HG02798 (cell line): Measurements from ENCODE around the gene MUSK.
A peak's percentile ranks its signal among the peaks of the same experiment; 100 is the strongest.

Source experiments
- ATAC-seq: cut with Tn5 transposase; IDR thresholded peaks from one replicate; pipeline ENCODE4 v1.9.1; 2021; ENCODE audit warnings: mild to moderate bottlenecking; ENCODE audit not compliant: unreplicated experiment, poor library complexity

MUSK gene

GRCh38 chr9:110668570-110669167 lies at the start of gene MUSK:
TSS of gene MUSK (plus strand) at chr9:110668791. CDS start at chr9:110668905, 114 bp downstream.
- ATAC-seq: no peak

GRCh38 chr9:110619831-110620230 lies 48.8 kb upstream of the MUSK start:
- no peak for ATAC-seq

GRCh38 chr9:110620726-110621125 lies 47.9 kb upstream of the MUSK start:
- no peak for ATAC-seq

GRCh38 chr9:110622368-110622767 lies 46.2 kb upstream of the MUSK start:
- ATAC-seq: no peak

GRCh38 chr9:110623462-110624025 lies 45.0 kb upstream of the MUSK start:
- ATAC-seq: peak; percentile 45

GRCh38 chr9:110626101-110626829 lies 42.3 kb upstream of the MUSK start:
- ATAC-seq: peak; percentile 95

GRCh38 chr9:110635589-110635988 lies 33.0 kb upstream of the MUSK start:
- ATAC-seq: no peak

- ATAC-seq: no peak
Measured at GRCh38 chr9:110638381-110638954, 30.1 kb upstream of the MUSK start.

GRCh38 chr9:110640736-110641135 lies 27.9 kb upstream of the MUSK start:
- ATAC-seq: no peak

GRCh38 chr9:110641293-110641692 lies 27.3 kb upstream of the MUSK start:
- ATAC-seq: no peak

GRCh38 chr9:110648696-110649095 lies 19.9 kb upstream of the MUSK start:
- no peak for ATAC-seq

- ATAC-seq: no peak
Measured at GRCh38 chr9:110650261-110650660, 18.3 kb upstream of the MUSK start.

GRCh38 chr9:110650991-110651411 lies 17.6 kb upstream of the MUSK start:
- ATAC-seq: no peak

- ATAC-seq: no peak
Measured at GRCh38 chr9:110655754-110656641, 12.6 kb upstream of the MUSK start.

GRCh38 chr9:110659891-110660541 lies 8.6 kb upstream of the MUSK start:
- ATAC-seq: no peak

GRCh38 chr9:110669433-110669832 lies 842 bp downstream of the MUSK start:
- ATAC-seq: no peak

- no peak for ATAC-seq
Measured at GRCh38 chr9:110671849-110672248, 3.3 kb downstream of the MUSK start.

- no peak for ATAC-seq
Measured at GRCh38 chr9:110672873-110673510, 4.4 kb downstream of the MUSK start.

GRCh38 chr9:110687497-110687896 lies 18.9 kb downstream of the MUSK start:
- ATAC-seq: no peak
